PC-9 (cell line): ENCODE data around the gene CNTN1.

Experiments used
- EZH2 ChIP-seq: fragments of 200-600 bp; sonication (generic); IDR thresholded peaks from 2 replicates; pipeline ENCODE4 v1.8.0; 2017; ENCODE audit warnings: antibody characterized with exemption, low read depth
- TF ChIP-seq, protein P1 (sequence below): fragments of 200-600 bp; sonication (generic); conservative IDR thresholded peaks from 2 replicates; pipeline ENCODE4 v1.6.1; 2017; ENCODE audit warnings: mixed run types, antibody characterized with exemption, mild to moderate bottlenecking, moderate library complexity

DNA sequence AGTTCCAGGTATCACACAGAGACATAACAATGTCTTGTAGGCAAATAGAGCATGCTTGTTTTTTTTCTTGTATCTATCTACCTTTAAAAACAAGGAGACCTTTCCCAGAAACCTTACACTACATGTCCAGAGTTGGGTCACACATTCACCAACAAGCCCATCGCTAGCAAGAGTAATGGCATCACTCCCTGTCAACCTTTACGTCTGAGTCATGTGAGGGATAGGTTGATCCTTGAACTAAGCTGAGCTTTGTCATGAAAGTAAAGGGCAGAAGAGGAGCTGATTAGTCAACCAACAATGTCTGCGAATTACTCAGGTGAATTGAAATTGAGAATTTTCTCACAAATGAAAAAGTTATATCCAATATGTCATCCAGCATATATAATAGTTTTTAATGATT is 219.4 kb downstream of the CNTN1 start:
- TF ChIP-seq, protein P1, sequence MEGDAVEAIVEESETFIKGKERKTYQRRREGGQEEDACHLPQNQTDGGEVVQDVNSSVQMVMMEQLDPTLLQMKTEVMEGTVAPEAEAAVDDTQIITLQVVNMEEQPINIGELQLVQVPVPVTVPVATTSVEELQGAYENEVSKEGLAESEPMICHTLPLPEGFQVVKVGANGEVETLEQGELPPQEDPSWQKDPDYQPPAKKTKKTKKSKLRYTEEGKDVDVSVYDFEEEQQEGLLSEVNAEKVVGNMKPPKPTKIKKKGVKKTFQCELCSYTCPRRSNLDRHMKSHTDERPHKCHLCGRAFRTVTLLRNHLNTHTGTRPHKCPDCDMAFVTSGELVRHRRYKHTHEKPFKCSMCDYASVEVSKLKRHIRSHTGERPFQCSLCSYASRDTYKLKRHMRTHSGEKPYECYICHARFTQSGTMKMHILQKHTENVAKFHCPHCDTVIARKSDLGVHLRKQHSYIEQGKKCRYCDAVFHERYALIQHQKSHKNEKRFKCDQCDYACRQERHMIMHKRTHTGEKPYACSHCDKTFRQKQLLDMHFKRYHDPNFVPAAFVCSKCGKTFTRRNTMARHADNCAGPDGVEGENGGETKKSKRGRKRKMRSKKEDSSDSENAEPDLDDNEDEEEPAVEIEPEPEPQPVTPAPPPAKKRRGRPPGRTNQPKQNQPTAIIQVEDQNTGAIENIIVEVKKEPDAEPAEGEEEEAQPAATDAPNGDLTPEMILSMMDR = no peak
- no peak for TF ChIP-seq EZH2
